PC-9 (cell line): ENCODE results near the gene AGRN. TPM values are rescaled to one million over a fixed set of nuclear protein-coding genes. Genes with fewer than 3 reads are reported as not detected.

Source experiments
- BruUV-seq: library from RNA; stranded (reverse); fragments of 400-500 nt; replicated peaks from 2 replicates; lab custom pipeline; 2021; lab: Mats Ljungman, UMichigan
- CTCF ChIA-PET: fragments of 300-600 bp; sonication (Branson Sonifier 250); formaldehyde crosslinking; loops from one replicate; lab custom pipeline; 2022; ENCODE audit warnings: antibody characterized with exemption; lab: Charles Lee
- POLR2A ChIA-PET: fragments of 300-600 bp; sonication (Branson Sonifier 250); formaldehyde crosslinking; loops from one replicate; lab custom pipeline; 2022; ENCODE audit warnings: antibody characterized with exemption; ENCODE audit not compliant: unreplicated experiment; lab: Charles Lee
- DNase-seq, 2 experiments: peaks; one replicate each; pipeline versions ENCODE4 v3.0.0 to v3.0.0-alpha.2; 2015 to 2022; ENCODE audit warnings: mixed read lengths in 1 of 2
- H2AFZ ChIP-seq: fragments of 200-600 bp; sonication (generic); 2 replicates; pipeline ENCODE4 v1.8.1; 2017; ENCODE audit warnings: antibody characterized with exemption
- H3F3A ChIP-seq: fragments of 200-600 bp; sonication (generic); 2 replicates; pipeline ENCODE4 v1.8.1; 2017; ENCODE audit warnings: antibody characterized with exemption, mild to moderate bottlenecking, low read depth; ENCODE audit not compliant: insufficient read depth
- H3K27ac ChIP-seq: fragments of 200-600 bp; sonication (generic); 2 replicates; pipeline ENCODE4 v1.6.1; 2016; ENCODE audit warnings: mixed run types
- H3K27me3 ChIP-seq: fragments of 200-600 bp; sonication (generic); 2 replicates; pipeline ENCODE4 v1.6.1; 2016; ENCODE audit warnings: low read depth, mixed run types; ENCODE audit not compliant: insufficient read depth
- H3K36me3 ChIP-seq: fragments of 200-600 bp; sonication (generic); 2 replicates; pipeline ENCODE4 v1.6.1; 2016; ENCODE audit warnings: low read depth, mixed run types
- H3K4me1 ChIP-seq: fragments of 200-600 bp; sonication (generic); replicated peaks from 2 replicates; pipeline ENCODE4 v1.6.1; 2016; ENCODE audit warnings: mixed run types; ENCODE audit not compliant: insufficient read depth
- H3K4me2 ChIP-seq: fragments of 200-600 bp; sonication (generic); 2 replicates; pipeline ENCODE4 v1.6.1; 2017; ENCODE audit warnings: mixed run types
- H3K4me3 ChIP-seq: fragments of 200-600 bp; sonication (generic); 2 replicates; pipeline ENCODE4 v1.6.1; 2016; ENCODE audit warnings: mixed run types
- H3K79me2 ChIP-seq: fragments of 200-600 bp; sonication (generic); 2 replicates; pipeline ENCODE4 v1.6.1; 2017; ENCODE audit warnings: low read depth, mixed run types
- H3K9me2 ChIP-seq: fragments of 200-600 bp; sonication (generic); 2 replicates; pipeline ENCODE4 v1.8.1; 2017; ENCODE audit warnings: mild to moderate bottlenecking; ENCODE audit not compliant: insufficient read depth
- H3K9me3 ChIP-seq: fragments of 200-600 bp; sonication (generic); 2 replicates; pipeline ENCODE4 v1.8.1; 2016; ENCODE audit warnings: low read depth; ENCODE audit not compliant: insufficient read depth
- H4K20me1 ChIP-seq: fragments of 200-600 bp; sonication (generic); 2 replicates; pipeline ENCODE4 v1.8.1; 2017; ENCODE audit not compliant: insufficient read depth
- CTCF ChIP-seq: fragments of 200-600 bp; sonication (generic); conservative IDR thresholded peaks from 2 replicates; pipeline ENCODE4 v1.6.1; 2017; ENCODE audit warnings: mixed run types, antibody characterized with exemption, mild to moderate bottlenecking, moderate library complexity
- EZH2 ChIP-seq: fragments of 200-600 bp; sonication (generic); IDR thresholded peaks from 2 replicates; pipeline ENCODE4 v1.8.0; 2017; ENCODE audit warnings: antibody characterized with exemption, low read depth
- intact Hi-C: fragments of 100-400 bp; cut with micrococcal nuclease; formaldehyde crosslinking; loops from one replicate; pipeline ENCODE4 v1.10.0; 2022; ENCODE audit not compliant: unreplicated experiment
- total RNA-seq: library from RNA; stranded (reverse); gene quantifications from 2 replicates; pipeline ENCODE4 v1.2.3, GENCODE V29; 2021

Gene AGRN
- total RNA-seq, 1 experiment from 2014 or later, result 278 TPM

- H3K27ac ChIP-seq, result no peak within 1 kb of the TSS
- no peaks in the 10 kb centered on the region for H4K20me1 ChIP-seq
- DNase-seq, result no peak
- POLR2A ChIA-PET, result interaction anchor here (0.5 kb wide), 1 partner anchor 40 kb away, joined by 6 read pairs; no protein-coding TSS in a partner anchor
- H3K36me3 ChIP-seq, result no peaks in the 10 kb centered on the region
- H3K27me3 ChIP-seq, result no peaks in the 10 kb centered on the region
- H2AFZ ChIP-seq, result no peak within 1 kb of the TSS
- no TSS peak for BruUV-seq
- peaks cover 21% of the 10 kb centered on the region; the same call in 1 of the 2 replicates for H3F3A ChIP-seq
- intact Hi-C loops, result loop anchor here (5.0 to 10.0 kb wide), 2 partner anchors 253 to 310 kb away; partner anchors contain the start of genes B3GALT6 and SDF4
- TF ChIP-seq CTCF (no peak), EZH2 (no peak)
- H3K4me1 ChIP-seq, result no peaks in the 10 kb centered on the region
- CTCF ChIA-PET, result no interaction called here
- H3K9me2 ChIP-seq, result no peaks in the 10 kb centered on the region
- no peak within 1 kb of the TSS for H3K4me3 ChIP-seq
- no peaks in the 10 kb centered on the region for H3K79me2 ChIP-seq
- no peak within 1 kb of the TSS for H3K4me2 ChIP-seq
- H3K9me3 ChIP-seq, result no peaks in the 10 kb centered on the region
Observed at GRCh38 chr1:981955-982558, 37.9 kb upstream of the AGRN start, which contains the start of gene PERM1. Gene PERM1 (minus strand): TSS chr1:982093. CDS start chr1:981029, 1,064 bp downstream.

- Histone ChIP-seq H3K27me3 (no peaks in the 10 kb centered on the region), H3K36me3 (no peaks in the 10 kb centered on the region), H3K9me3 (no peaks in the 10 kb centered on the region), H3K4me2 (no peak overlapping the region), H3K9me2 (no peaks in the 10 kb centered on the region), H4K20me1 (no peaks in the 10 kb centered on the region), H3K27ac (no peak overlapping the region), H3K4me3 (no peak overlapping the region), H3K79me2 (no peaks in the 10 kb centered on the region), H2AFZ (no peak overlapping the region), H3F3A (peaks cover 21% of the 10 kb centered on the region; the same call in 1 of the 2 replicates), H3K4me1 (no peaks in the 10 kb centered on the region)
- ChIA-PET POLR2A (interaction anchor here (0.5 to 0.7 kb wide), 3 partner anchors 40 to 309 kb away, joined by 3 to 6 read pairs (median 5); partner anchors contain the start of gene RNF223), CTCF (interaction anchor here (0.5 to 0.6 kb wide), 3 partner anchors 40 to 386 kb away, joined by 3 read pairs; no protein-coding TSS in a partner anchor)
- peak in 1 of 2 experiments; percentile 59 for DNase-seq
- no peak for TF ChIP-seq CTCF
- TF ChIP-seq EZH2, result no peak
- BruUV-seq, result no TSS peak
- intact Hi-C loops, result loop anchor here (1.0 to 10.0 kb wide), 3 partner anchors 16 to 309 kb away; partner anchors contain the start of genes B3GALT6 and SDF4
Observed at GRCh38 chr1:982765-983436, 37.0 kb upstream of the AGRN start.

- Histone ChIP-seq H2AFZ (no peak overlapping the region), H3F3A (peaks cover 12% of the 10 kb centered on the region; the same call in 1 of the 2 replicates), H3K9me3 (no peaks in the 10 kb centered on the region), H4K20me1 (no peaks in the 10 kb centered on the region), H3K4me1 (no peaks in the 10 kb centered on the region), H3K27ac (no peak overlapping the region), H3K79me2 (no peaks in the 10 kb centered on the region), H3K36me3 (no peaks in the 10 kb centered on the region), H3K4me3 (no peak overlapping the region), H3K9me2 (no peaks in the 10 kb centered on the region), H3K4me2 (peak overlapping the region; percentile 60), H3K27me3 (no peaks in the 10 kb centered on the region)
- ChIA-PET POLR2A (interaction anchor here (0.6 kb wide), 1 partner anchor 17 kb away, joined by 3 read pairs; no protein-coding TSS in a partner anchor), CTCF (interaction anchor here (0.6 to 1.1 kb wide), 2 partner anchors 24 to 25 kb away, joined by 3 to 8 read pairs; partner anchors contain the start of gene NOC2L)
- intact Hi-C loops, result loop anchor here (1.0 to 10.0 kb wide), 4 partner anchors 15 to 308 kb away; partner anchors contain the start of genes B3GALT6 and SDF4
- TF ChIP-seq EZH2 (no peak), CTCF (peak; percentile 92)
- BruUV-seq, result no TSS peak
- peak in 1 of 2 experiments; percentile 55 for DNase-seq
Observed at GRCh38 chr1:983798-984475, 36.0 kb upstream of the AGRN start.
